Parathyroid adenoma (tissue), 2 donors: ENCODE measurements around the gene GPATCH2.

Experiments
- H2AFZ ChIP-seq: fragments of 300-600 bp; sonication (generic); one replicate; pipeline ENCODE4 v1.7.0; 2017; ENCODE audit warnings: antibody characterized with exemption, mild to moderate bottlenecking
- H3K27ac ChIP-seq: fragments of 300-600 bp; sonication (generic); one replicate; pipeline ENCODE4 v1.7.0; 2017
- H3K27me3 ChIP-seq: fragments of 300-600 bp; sonication (generic); one replicate; pipeline ENCODE4 v1.7.0; 2017; ENCODE audit warnings: low read length; ENCODE audit not compliant: control insufficient read depth, insufficient read depth
- H3K36me3 ChIP-seq: fragments of 300-600 bp; sonication (generic); one replicate; pipeline ENCODE4 v1.7.0; 2017; ENCODE audit warnings: low read length; ENCODE audit not compliant: control insufficient read depth, insufficient read depth
- H3K4me1 ChIP-seq: fragments of 300-600 bp; sonication (generic); one replicate; pipeline ENCODE4 v1.7.0; 2017; ENCODE audit warnings: control low read depth
- H3K4me2 ChIP-seq: fragments of 300-600 bp; sonication (generic); one replicate; pipeline ENCODE4 v1.7.0; 2017; ENCODE audit warnings: low read length
- H3K4me3 ChIP-seq: fragments of 300-600 bp; sonication (generic); one replicate; pipeline ENCODE4 v1.7.0; 2017; ENCODE audit warnings: low read depth, low read length
- H3K79me2 ChIP-seq: fragments of 300-600 bp; sonication (generic); one replicate; pipeline ENCODE4 v1.7.0; 2017; ENCODE audit warnings: control low read depth
- H3K9ac ChIP-seq: fragments of 300-600 bp; sonication (generic); one replicate; pipeline ENCODE4 v1.7.0; 2017; ENCODE audit warnings: mild to moderate bottlenecking
- H3K9me3 ChIP-seq: fragments of 300-600 bp; sonication (generic); one replicate; pipeline ENCODE4 v1.7.0; 2017; ENCODE audit warnings: low read length; ENCODE audit not compliant: control insufficient read depth
- TF ChIP-seq, protein P1 (sequence below): fragments of 300-600 bp; sonication (generic); IDR thresholded peaks from one replicate; pipeline ENCODE4 v1.7.0; 2017; ENCODE audit warnings: antibody characterized with exemption, mild to moderate bottlenecking
- donor health status: primary hyperparathyroidism.

Gene GPATCH2

DNA sequence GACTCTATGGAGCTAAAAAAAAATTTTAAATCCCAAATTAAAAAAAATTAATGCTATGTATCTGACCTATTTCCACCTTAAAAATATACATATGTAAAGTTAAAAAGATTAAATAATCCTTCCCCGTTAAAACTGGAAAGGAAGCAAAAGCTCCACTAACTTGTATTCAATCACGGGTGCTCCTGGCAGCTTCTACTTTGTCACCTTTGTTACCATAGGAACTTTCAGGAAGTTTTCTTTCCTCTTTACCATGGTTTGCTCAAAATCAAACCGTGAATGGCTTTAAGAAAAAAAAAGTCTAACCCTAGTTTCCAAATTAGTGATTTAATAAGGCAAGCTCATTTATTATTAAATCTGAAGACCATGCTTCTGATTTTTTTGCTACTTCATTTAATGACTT, 3.5 kb downstream of the GPATCH2 start:
- Histone ChIP-seq H3K27me3 (no peaks in the 10 kb centered on the region), H3K4me1 (peaks cover 3% of the 10 kb centered on the region), H3K79me2 (peaks cover 19% of the 10 kb centered on the region), H3K4me3 (peak overlapping the region; percentile 19), H3K4me2 (peak overlapping the region; percentile 30), H3K27ac (no peak overlapping the region), H3K9me3 (no peaks in the 10 kb centered on the region), H3K36me3 (no peaks in the 10 kb centered on the region), H3K9ac (no peak overlapping the region), H2AFZ (no peak overlapping the region)
- TF ChIP-seq, protein P1, sequence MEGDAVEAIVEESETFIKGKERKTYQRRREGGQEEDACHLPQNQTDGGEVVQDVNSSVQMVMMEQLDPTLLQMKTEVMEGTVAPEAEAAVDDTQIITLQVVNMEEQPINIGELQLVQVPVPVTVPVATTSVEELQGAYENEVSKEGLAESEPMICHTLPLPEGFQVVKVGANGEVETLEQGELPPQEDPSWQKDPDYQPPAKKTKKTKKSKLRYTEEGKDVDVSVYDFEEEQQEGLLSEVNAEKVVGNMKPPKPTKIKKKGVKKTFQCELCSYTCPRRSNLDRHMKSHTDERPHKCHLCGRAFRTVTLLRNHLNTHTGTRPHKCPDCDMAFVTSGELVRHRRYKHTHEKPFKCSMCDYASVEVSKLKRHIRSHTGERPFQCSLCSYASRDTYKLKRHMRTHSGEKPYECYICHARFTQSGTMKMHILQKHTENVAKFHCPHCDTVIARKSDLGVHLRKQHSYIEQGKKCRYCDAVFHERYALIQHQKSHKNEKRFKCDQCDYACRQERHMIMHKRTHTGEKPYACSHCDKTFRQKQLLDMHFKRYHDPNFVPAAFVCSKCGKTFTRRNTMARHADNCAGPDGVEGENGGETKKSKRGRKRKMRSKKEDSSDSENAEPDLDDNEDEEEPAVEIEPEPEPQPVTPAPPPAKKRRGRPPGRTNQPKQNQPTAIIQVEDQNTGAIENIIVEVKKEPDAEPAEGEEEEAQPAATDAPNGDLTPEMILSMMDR = no peak

GRCh38 chr1:217626321-217626720, 4.6 kb downstream of the GPATCH2 start:
- H3K27ac ChIP-seq = no peak overlapping the region
- H3K4me2 ChIP-seq = no peak overlapping the region
- no peaks in the 10 kb centered on the region for H3K9me3 ChIP-seq
- no peaks in the 10 kb centered on the region for H3K36me3 ChIP-seq
- no peak overlapping the region for H3K4me3 ChIP-seq
- no peak overlapping the region for H3K9ac ChIP-seq
- TF ChIP-seq, protein P1 = no peak
- H3K27me3 ChIP-seq = no peaks in the 10 kb centered on the region
- H3K4me1 ChIP-seq = no peaks in the 10 kb centered on the region
- peaks cover 21% of the 10 kb centered on the region for H3K79me2 ChIP-seq
- no peak overlapping the region for H2AFZ ChIP-seq

DNA sequence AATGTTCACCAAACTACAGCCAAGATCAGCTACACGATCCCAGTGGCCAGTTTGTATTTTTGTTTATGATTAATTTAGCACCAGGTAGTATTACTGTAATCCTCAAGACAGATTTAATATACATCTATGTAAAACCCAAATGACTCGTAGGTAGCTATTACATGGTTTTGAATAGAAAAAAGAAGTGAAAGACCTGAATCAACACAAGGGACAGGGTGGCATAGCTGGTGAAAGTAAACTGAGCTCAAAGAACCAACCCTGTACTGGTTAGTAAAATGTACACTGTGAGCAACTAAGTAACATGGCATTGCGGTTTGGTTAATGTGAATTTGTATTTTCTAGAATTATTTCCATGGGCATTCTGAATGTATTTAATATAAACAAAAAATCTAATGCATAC, 8.8 kb downstream of the GPATCH2 start:
- TF ChIP-seq, protein P1 = no peak
- H3K27me3 ChIP-seq = no peaks in the 10 kb centered on the region

GRCh38 chr1:217620814-217621213, 10.1 kb downstream of the GPATCH2 start:
- no peak overlapping the region for H3K27ac ChIP-seq
- H3K4me3 ChIP-seq = no peak overlapping the region
- H3K9ac ChIP-seq = no peak overlapping the region
- H3K4me2 ChIP-seq = no peak overlapping the region
- TF ChIP-seq, protein P1 = no peak
- H3K36me3 ChIP-seq = no peaks in the 10 kb centered on the region
- no peaks in the 10 kb centered on the region for H3K9me3 ChIP-seq
- H3K4me1 ChIP-seq = no peaks in the 10 kb centered on the region
- H2AFZ ChIP-seq = no peak overlapping the region
- peaks cover 8% of the 10 kb centered on the region for H3K79me2 ChIP-seq
- no peaks in the 10 kb centered on the region for H3K27me3 ChIP-seq

More for the DNA sequence above, 8.8 kb downstream of the GPATCH2 start:
- no peak overlapping the region for H2AFZ ChIP-seq
- peaks cover 8% of the 10 kb centered on the region for H3K79me2 ChIP-seq
- H3K36me3 ChIP-seq = no peaks in the 10 kb centered on the region
- no peaks in the 10 kb centered on the region for H3K9me3 ChIP-seq
- H3K9ac ChIP-seq = no peak overlapping the region
- H3K4me3 ChIP-seq = no peak overlapping the region
- H3K4me1 ChIP-seq = no peaks in the 10 kb centered on the region
- no peak overlapping the region for H3K4me2 ChIP-seq
- H3K27ac ChIP-seq = no peak overlapping the region

DNA sequence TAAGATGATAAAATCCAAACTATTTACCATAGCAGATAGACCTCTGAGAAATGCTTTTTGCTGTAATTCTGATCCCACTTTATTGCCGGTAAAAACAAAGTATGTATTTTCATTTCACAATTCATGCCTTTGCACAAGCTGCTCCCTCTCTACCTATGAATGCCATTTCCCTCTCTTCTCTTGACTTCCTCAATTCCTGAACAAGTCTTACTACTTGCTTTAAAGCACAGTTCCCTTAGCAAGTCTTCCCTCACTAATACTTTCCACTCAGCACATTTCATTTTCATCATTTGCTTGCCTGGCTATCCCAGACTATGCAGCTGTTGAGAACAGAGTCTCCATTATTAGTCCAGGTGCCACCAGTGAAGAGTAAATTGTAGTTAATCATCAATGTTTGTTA, 13.8 kb downstream of the GPATCH2 start:
- TF ChIP-seq, protein P1 = no peak
- no peaks in the 10 kb centered on the region for H3K27me3 ChIP-seq
- no peak overlapping the region for H3K9ac ChIP-seq
- H3K79me2 ChIP-seq = peaks cover 2% of the 10 kb centered on the region
- no peaks in the 10 kb centered on the region for H3K36me3 ChIP-seq
- H3K4me2 ChIP-seq = peak overlapping the region; percentile 5
- H2AFZ ChIP-seq = no peak overlapping the region
- H3K27ac ChIP-seq = no peak overlapping the region
- H3K4me3 ChIP-seq = no peak overlapping the region
- H3K4me1 ChIP-seq = no peaks in the 10 kb centered on the region
- no peaks in the 10 kb centered on the region for H3K9me3 ChIP-seq
